Measurements from ENCODE around the gene CCL25.

CCL25 gene

GRCh38 chr19:8046569-8047165 is 5.9 kb upstream of the CCL25 start:
- DNase-seq, result no peak

DNA sequence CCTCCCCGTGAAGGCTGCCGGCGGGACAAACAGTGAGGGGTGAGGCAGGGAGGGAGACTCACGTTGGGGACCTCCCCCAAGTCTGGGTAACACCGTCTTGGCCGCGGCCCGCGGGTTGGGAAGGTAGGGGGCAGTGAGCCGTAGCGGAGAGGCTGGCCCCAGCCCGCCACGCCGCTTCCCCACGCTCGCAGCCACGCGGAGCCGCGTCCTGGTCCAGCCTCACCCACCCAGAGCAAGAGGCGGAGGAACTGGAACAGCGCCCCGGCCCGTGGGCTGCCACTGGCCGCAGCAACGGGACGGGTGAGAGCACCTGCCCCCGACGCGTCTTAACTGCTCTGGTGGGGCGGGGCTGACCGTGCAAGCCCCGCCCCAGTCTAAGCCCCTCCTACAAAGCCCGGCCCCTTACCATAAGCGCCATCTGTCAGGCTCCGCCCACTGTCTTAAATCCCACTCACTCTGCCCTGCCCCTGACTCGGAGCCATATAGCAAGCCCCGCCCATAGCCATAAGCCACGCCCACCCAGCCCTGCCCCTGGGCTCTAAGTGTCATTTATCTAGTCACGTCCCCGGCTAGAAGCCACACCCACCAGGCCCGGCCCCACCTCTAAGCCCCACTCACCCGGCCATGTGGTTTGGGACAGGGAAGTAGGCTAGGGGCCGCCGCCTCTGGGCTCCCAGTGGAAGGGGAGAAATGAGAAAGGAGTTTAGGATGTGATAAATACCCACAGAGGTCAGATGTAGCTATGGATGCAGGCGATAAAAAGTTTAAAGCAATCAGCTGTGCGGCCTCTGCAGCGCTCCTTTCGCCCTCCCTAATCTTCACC is 2.1 kb upstream of the CCL25 start:
- no peak for DNase-seq

- DNase-seq, result no peak
Measured at GRCh38 chr19:8054169-8054568, 1.6 kb downstream of the CCL25 start.

GRCh38 chr19:8056533-8056932 is 4.0 kb downstream of the CCL25 start:
- no peak for DNase-seq

- DNase-seq, result no peak
Measured at GRCh38 chr19:8057545-8058270, 5.1 kb downstream of the CCL25 start.

- no peak for DNase-seq
Measured at GRCh38 chr19:8064911-8065874, 12.6 kb downstream of the CCL25 start.

DNA sequence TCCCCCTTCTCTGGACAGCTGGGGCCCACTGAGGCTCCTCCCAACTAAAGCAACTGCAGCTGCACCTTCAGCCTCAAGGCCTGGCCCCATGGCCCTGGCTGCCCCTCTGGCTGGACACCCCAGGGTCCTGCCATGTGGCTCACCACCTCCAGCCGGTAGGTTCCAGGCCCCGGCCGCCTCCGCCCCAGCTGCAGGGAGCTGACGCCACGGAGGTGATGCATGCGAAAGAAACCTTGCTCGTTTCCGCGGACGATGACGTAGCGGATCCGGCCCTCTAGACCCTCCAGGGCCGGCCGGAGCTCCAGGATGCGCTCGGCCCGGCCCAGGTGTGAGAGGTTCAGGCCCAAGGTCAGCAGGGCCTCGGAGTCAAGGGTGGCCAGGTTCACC is 13.3 kb downstream of the CCL25 start:
- no peak for DNase-seq

- DNase-seq, result no peak
Measured at GRCh38 chr19:8069096-8069973, 16.8 kb downstream of the CCL25 start.

- no peak for DNase-seq
Measured at GRCh38 chr19:8071912-8072311, 19.4 kb downstream of the CCL25 start.

GRCh38 chr19:8074501-8074900 is 21.9 kb downstream of the CCL25 start:
- DNase-seq, result no peak

DNA sequence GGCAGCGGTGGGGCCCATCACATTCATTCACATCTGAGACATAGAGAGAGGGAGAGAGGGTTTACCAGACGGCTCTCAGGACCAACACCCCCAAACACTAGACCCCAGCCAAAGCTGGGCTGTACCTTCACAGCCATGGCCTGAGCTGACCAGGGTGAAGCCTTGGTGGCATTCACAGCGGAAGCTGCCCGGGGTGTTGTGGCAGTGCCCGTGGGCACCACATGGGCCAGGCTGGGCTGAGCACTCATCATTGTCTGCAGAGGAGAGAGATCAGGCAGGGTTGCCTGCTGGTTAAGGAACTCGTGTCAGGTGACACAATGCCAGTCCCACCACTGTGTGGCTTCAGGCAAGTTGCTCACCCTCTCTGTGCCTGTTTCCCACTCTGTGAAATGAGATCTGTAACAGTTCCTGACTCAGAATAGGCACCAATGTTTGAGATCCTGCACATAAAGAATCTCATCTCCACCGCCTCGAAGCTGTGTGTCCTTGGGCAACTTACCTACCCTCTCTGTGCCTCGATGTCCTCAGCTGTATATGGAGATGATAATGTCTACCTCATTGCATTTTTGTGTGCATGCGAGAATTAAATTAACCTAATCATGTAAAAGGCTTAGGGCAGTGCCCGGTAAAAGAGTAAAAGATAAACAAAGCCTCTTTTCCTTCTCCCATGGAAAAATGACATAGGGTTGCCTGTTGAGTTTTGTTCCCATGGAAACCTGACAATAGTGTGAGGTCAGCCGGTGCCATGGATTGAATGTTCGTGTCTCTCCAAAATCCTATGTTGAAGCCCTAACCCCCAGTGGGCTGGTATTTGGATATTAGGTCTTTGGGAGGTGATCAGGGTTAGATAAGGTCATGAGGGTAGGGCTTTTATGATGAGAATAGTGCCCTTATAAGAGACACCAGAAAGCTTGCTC is 22.9 kb downstream of the CCL25 start:
- no peak for DNase-seq

DNA sequence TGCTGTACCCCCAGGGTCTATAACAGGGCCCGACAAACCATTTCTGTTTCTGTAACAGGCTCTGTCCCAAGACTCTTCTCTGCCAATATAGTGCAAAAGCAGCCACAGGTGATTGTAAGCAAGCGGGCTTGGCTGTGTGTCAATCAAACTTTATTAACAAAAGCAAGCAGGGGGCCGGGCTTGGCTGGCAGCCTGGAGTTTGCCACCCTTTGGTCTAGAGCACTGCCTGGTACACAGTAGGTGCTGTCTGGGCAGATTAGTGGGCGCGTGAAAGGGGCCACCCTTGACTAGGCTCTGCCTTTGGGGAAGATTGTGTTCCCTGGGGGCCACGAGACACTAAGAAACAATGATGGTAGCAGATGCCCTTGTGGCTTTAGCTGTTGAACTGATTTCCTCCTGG is 27.4 kb downstream of the CCL25 start:
- no peak for DNase-seq

GRCh38 chr19:8080832-8081231 is 28.3 kb downstream of the CCL25 start:
- DNase-seq, result no peak

DNA sequence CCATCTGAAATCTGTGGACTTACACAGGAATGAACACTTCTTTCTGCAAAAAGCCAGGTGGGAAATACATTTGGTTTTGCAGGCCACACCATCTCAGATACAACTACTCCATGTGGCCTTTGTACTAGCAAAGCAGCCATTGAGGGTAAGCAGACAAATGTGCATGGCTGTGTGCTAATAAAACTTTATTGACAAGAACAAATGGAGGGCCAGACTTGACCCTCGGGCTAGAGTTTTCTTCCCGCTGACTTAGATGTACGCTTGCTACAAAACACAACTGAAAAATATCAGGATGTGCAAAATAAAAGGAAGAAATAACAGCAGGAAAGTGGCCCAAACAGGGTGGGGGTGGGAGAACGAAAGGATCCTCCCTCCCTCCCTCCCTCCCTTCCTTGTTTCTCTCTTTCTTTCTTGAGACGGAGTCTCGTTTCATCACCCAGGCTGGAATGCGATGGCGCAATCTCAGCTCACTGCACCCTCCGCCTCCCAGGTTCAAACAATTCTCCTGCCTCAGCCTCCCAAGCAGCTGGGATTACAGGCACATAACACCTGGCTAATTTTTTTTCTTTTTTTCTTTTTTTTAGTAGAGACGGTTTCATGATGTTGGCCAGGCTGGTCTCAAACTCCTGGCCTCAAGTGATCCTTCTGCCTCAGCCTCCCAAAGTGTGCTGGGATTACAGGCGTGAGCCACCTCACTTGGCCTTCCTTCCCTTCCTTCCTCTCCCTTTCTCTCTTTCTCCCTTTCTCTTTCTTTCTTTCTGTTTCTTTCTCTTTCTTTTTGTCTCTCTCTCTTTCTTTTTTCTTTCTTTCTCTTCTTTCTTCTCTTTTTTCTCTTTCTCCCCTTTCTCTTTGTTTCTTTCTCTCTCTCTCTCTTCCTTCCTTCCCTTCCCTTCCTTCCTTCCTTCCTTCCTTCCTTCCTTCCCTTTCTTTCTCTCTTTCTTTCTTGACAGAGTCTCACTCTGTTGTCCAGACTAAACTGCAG is 29.3 kb downstream of the CCL25 start:
- DNase-seq, result no peak

DNA sequence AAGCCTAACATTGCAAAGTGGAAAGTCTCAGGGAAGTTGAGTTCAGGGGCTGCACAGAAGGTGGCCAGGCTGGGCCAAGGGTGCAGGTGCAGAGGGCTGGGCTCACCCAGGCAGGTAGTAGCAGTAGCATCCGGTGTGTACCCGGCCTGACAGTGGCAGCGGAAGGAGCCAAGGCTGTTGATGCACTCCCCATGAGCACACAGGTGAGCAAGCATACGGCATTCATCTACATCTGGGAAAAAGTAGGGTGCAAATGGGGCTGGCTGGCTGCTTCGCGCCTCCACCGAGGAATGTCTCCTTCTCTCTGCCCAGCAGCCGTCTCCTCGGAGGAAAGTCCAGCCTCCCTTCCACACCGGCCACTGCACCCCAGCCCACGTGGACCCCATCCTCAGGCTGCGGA is 30.6 kb downstream of the CCL25 start:
- no peak for DNase-seq

DNA sequence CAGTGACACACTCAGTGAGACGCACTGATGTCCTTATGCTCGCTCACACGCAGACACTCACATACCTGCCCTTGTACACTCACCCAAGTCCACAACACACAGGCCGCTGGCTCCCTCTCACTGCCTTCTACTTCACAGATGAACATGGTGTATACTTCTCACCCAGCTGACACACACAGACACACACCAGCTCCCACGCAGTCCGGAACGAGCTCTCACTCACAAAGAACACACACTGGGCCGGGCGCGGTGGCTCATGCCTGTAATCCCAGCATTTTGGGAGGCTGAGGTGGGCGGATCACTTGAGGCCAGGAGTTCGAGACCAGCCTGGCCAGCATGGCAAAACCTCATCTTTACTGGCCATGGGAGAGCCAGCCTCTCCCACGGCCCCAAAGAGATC is 31.6 kb downstream of the CCL25 start:
- no peak for DNase-seq

DNA sequence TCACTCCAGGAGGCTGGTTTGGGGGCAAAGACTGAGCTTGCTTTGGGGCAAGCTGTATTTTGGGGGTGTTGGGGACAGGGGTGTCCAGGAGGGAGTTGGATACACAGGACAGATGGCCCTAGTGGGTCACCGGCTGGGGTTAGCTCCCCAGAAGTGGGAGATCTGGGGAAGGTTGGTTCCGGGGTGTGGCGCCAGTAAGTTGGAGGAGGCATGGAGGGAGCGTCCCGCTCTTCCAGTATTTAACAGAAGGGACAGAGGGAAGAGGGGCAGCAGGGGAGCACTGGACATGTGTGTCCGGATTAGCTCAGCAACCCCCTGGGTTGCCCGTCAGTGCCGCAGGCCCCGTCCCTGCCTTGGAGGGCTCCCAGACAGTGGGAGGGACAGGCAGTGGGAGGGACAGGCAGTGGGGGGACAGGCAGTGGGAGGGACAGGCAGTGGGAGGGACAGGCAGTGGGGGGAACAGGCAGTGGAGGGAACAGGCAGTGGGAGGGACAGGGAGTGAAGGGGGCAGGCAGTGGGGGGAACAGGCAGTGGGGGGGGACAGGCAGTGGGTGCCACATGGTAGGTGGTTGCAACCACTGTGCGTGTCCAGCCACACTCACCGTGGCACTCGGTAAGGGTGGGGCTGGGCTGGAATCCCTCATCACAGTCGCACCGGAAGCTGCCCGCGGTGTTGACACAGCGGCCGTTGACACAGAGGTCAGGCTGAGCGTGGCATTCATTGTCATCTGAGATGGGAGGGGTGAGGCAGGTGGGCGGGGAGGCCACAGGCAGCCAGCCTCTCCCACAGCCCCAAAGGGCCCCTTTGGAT is 33.2 kb downstream of the CCL25 start:
- DNase-seq, result no peak

DNA sequence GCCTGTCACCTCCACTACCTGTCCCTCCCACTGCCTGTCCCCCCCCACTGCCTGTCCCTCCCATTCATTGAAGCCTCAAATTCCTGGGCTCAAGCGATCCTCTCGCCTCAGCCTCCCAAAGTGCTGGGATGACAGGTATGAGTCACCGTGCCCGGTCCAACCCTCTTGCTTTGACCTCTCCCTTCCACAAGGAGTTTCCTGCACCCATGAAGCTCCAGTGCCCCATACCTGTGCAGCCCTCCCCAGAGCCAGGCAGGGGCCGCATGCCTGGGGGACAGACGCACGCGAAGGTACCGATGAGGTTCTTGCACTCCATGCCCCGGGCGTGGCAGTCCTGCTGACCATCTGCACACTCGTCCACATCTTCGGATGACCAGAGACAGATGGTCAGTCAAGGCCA is 34.3 kb downstream of the CCL25 start:
- no peak for DNase-seq

GRCh38 chr19:8087876-8088275 is 35.3 kb downstream of the CCL25 start:
- no peak for DNase-seq
